SK-N-SH (cell line): ENCODE measurements around the gene SNX1. TPM values are rescaled to one million over a fixed set of nuclear protein-coding genes. Genes with fewer than 3 reads are reported as not detected.

ENCODE experiments used
- CTCF ChIA-PET: fragments of 300-600, 350-600 bp; formaldehyde crosslinking; extraction: SDS; loops from one replicate; lab custom pipeline; 2021; lab: Yijun Ruan, JAX
- POLR2A ChIA-PET: fragments of 350-600 bp; sonication (Branson Sonifier 250); formaldehyde crosslinking; extraction: SDS; loops from one replicate; lab custom pipeline; 2020; ENCODE audit warnings: antibody characterized with exemption, inconsistent platforms; lab: Yijun Ruan, JAX
- DNase-seq: peaks from one replicate; pipeline ENCODE4 v3.0.0; 2012
- H2AFZ ChIP-seq: fragments of 200-600 bp; sonication (generic); 2 replicates; pipeline ENCODE4 v1.8.1; 2016; ENCODE audit warnings: antibody characterized with exemption, mild to moderate bottlenecking, low read depth
- H3F3A ChIP-seq: fragments of 200-600 bp; sonication (generic); replicated peaks from 2 replicates; pipeline ENCODE3; 2016; ENCODE audit warnings: antibody characterized with exemption, mild to moderate bottlenecking; ENCODE audit not compliant: insufficient read depth
- H3K27ac ChIP-seq, 2 experiments: fragments of 200-500 bp in 1 of 2; fragments of 200-600 bp in 1 of 2; sonication (Bioruptor generic) in 1 of 2; sonication (generic), shearing (Covaris generic) in 1 of 2; 2 replicates each; pipeline versions ENCODE4 v1.5.1 to v1.6.1; 2014 to 2016; ENCODE audit warnings: low read depth in 2 of 2, inconsistent platforms in 1 of 2, low read length in 1 of 2, mild to moderate bottlenecking in 1 of 2, mixed read lengths in 1 of 2
- H3K27me3 ChIP-seq: fragments of 200-600 bp; sonication (generic), shearing (Covaris generic); 2 replicates; pipeline ENCODE4 v1.6.1; 2016; ENCODE audit warnings: mixed run types; ENCODE audit not compliant: insufficient read depth
- H3K36me3 ChIP-seq, 2 experiments: fragments of 200-500 bp in 1 of 2; fragments of 200-600 bp in 1 of 2; sonication (Bioruptor generic) in 1 of 2; sonication (generic) in 1 of 2; replicated peaks in 1 of 2; 2 replicates each; pipeline versions ENCODE3 to v1.5.1; 2014 to 2016; ENCODE audit warnings: low read length in 1 of 2, mild to moderate bottlenecking in 1 of 2; ENCODE audit not compliant: insufficient read depth in 2 of 2, control insufficient read depth in 1 of 2
- H3K4me1 ChIP-seq, 2 experiments: fragments of 200-500 bp in 1 of 2; fragments of 200-600 bp in 1 of 2; sonication (Bioruptor generic) in 1 of 2; sonication (generic), shearing (Covaris generic) in 1 of 2; 2 replicates each; pipeline versions ENCODE4 v1.5.1 to v1.6.1; 2014 to 2016; ENCODE audit warnings: low read depth in 1 of 2, low read length in 1 of 2, mixed run types in 1 of 2; ENCODE audit not compliant: insufficient read depth in 2 of 2, control insufficient read depth in 1 of 2
- H3K4me2 ChIP-seq: fragments of 200-600 bp; sonication (generic), shearing (Covaris generic); 2 replicates; pipeline ENCODE4 v1.6.1; 2017; ENCODE audit warnings: mixed run types
- H3K4me3 ChIP-seq, 2 experiments: fragments of 200-500 bp in 1 of 2; fragments of 200-600 bp in 1 of 2; sonication (Bioruptor generic) in 1 of 2; sonication (generic), shearing (Covaris generic) in 1 of 2; 2 replicates each; pipeline versions ENCODE4 v1.5.1 to v1.8.1; 2014 to 2016; ENCODE audit warnings: low read depth in 2 of 2, inconsistent platforms in 1 of 2, low read length in 1 of 2, mild to moderate bottlenecking in 1 of 2, mixed read lengths in 1 of 2, moderate library complexity in 1 of 2
- H3K79me2 ChIP-seq: fragments of 200-600 bp; sonication (generic); 2 replicates; pipeline ENCODE4 v1.8.1; 2017; ENCODE audit warnings: mild to moderate bottlenecking; ENCODE audit not compliant: insufficient read depth
- H3K9ac ChIP-seq: fragments of 200-600 bp; sonication (generic); 2 replicates; pipeline ENCODE4 v1.6.1; 2017; ENCODE audit warnings: mixed run types
- H3K9me2 ChIP-seq: fragments of 200-600 bp; sonication (generic); 2 replicates; pipeline ENCODE4 v1.6.1; 2017; ENCODE audit warnings: mixed run types
- H3K9me3 ChIP-seq: fragments of 200-600 bp; sonication (generic); 2 replicates; pipeline ENCODE4 v1.6.1; 2017; ENCODE audit warnings: mixed run types, mild to moderate bottlenecking, moderate library complexity
- H4K20me1 ChIP-seq: fragments of 200-600 bp; sonication (generic); 2 replicates; pipeline ENCODE4 v1.6.1; 2017; ENCODE audit warnings: mild to moderate bottlenecking, mixed run types; ENCODE audit not compliant: insufficient read depth
- CHD2 ChIP-seq: fragments of 150-350 bp; IDR thresholded peaks from 2 replicates; pipeline ENCODE4 v1.6.1; 2018; ENCODE audit warnings: low read length; ENCODE audit not compliant: partially characterized antibody
- ELF1 ChIP-seq: IDR thresholded peaks from 2 replicates; pipeline ENCODE4 v1.4.0; 2012
- EP300 ChIP-seq, 2 experiments: IDR thresholded peaks; 2 replicates each; pipeline versions ENCODE4 v1.4.0 to v1.6.1; 2012; ENCODE audit warnings: borderline replicate concordance in 1 of 2, low read depth in 1 of 2, low read length in 1 of 2
- EZH2phosphoT487 ChIP-seq: fragments of 200-600 bp; sonication (generic); IDR thresholded peaks from 2 replicates; pipeline ENCODE4 v1.6.1; 2017; ENCODE audit warnings: low read depth, mixed run types, mild to moderate bottlenecking, antibody characterized with exemption, moderate library complexity, borderline replicate concordance
- FOXM1 ChIP-seq: IDR thresholded peaks from 2 replicates; pipeline ENCODE4 v1.4.0; 2012; ENCODE audit warnings: low read depth, mild to moderate bottlenecking
- GATA2 ChIP-seq: sonication (generic); formaldehyde crosslinking; IDR thresholded peaks from 2 replicates; pipeline ENCODE4 v1.5.0; 2020; ENCODE audit warnings: mild to moderate bottlenecking, missing genetic modification reagents
- MXI1 ChIP-seq: IDR thresholded peaks from 2 replicates; pipeline ENCODE4 v1.6.1; 2012; ENCODE audit warnings: mild to moderate bottlenecking, low read depth, low read length, improper control_type of control experiment
- NFIC ChIP-seq: IDR thresholded peaks from 2 replicates; pipeline ENCODE4 v1.4.0; 2012; ENCODE audit warnings: borderline replicate concordance
- NRF1 ChIP-seq: IDR thresholded peaks from 2 replicates; pipeline ENCODE4 v1.6.1; 2012; ENCODE audit warnings: low read depth, mild to moderate bottlenecking, low read length
- POLR2AphosphoS5 ChIP-seq: IDR thresholded peaks from 2 replicates; pipeline ENCODE4 v1.6.1; 2012; ENCODE audit warnings: low read depth, low read length
- RCOR1 ChIP-seq: fragments of 150-350 bp; IDR thresholded peaks from 2 replicates; pipeline ENCODE4 v1.6.1; 2017; ENCODE audit warnings: antibody characterized with exemption, low read length
- RFX5 ChIP-seq: IDR thresholded peaks from 2 replicates; pipeline ENCODE4 v1.6.1; 2012; ENCODE audit warnings: mild to moderate bottlenecking, improper control_type of control experiment, low read length
- RXRA ChIP-seq: IDR thresholded peaks from 2 replicates; pipeline ENCODE4 v1.4.0; 2012; ENCODE audit warnings: low read depth, mild to moderate bottlenecking, borderline replicate concordance
- SIN3A ChIP-seq: IDR thresholded peaks from 2 replicates; pipeline ENCODE4 v1.6.1; 2012; ENCODE audit warnings: low read depth, mild to moderate bottlenecking, low read length, moderate library complexity, borderline replicate concordance
- TAF1 ChIP-seq: IDR thresholded peaks from 2 replicates; pipeline ENCODE4 v1.6.1; 2012; ENCODE audit warnings: low read depth, mild to moderate bottlenecking, low read length, moderate library complexity, borderline replicate concordance
- TCF12 ChIP-seq: IDR thresholded peaks from 2 replicates; pipeline ENCODE4 v1.4.0; 2012
- TEAD4 ChIP-seq: IDR thresholded peaks from 2 replicates; pipeline ENCODE4 v1.4.0; 2012; ENCODE audit warnings: mild to moderate bottlenecking, borderline replicate concordance; ENCODE audit not compliant: insufficient read depth
- WGBS: methylation state at CpG from one replicate; pipeline ENCODE4 v1.1.6; 2017; ENCODE audit warnings: low lambda C conversion rate; 5-methylcytosine and 5-hydroxymethylcytosine counted together
- polyA plus RNA-seq, 3 experiments: library from polyadenylated mRNA; depleted of rRNA; stranded (reverse); fragments of >200 nt; gene quantifications; 2 replicates each; pipeline ENCODE4 v1.2.3, GENCODE V29; 2012
- TF ChIP-seq, protein P1 (sequence below): IDR thresholded peaks from 2 replicates; pipeline ENCODE4 v1.4.0; 2012; ENCODE audit warnings: low read depth
- TF ChIP-seq, protein P2 (sequence below): fragments of 200-600 bp; sonication (generic); IDR thresholded peaks from 2 replicates; pipeline ENCODE4 v1.6.1; 2017; ENCODE audit warnings: antibody characterized with exemption, mild to moderate bottlenecking, moderate library complexity
- TF ChIP-seq, protein P3 (sequence below): IDR thresholded peaks from 2 replicates; pipeline ENCODE4 v1.4.0; 2012; ENCODE audit warnings: low read depth, borderline replicate concordance
- TF ChIP-seq, protein P4 (sequence below): IDR thresholded peaks from 2 replicates; pipeline ENCODE4; 2012
- TF ChIP-seq, protein P5 (sequence below): fragments of 150-350 bp; IDR thresholded peaks from 2 replicates; pipeline ENCODE4 v1.6.1; 2016; ENCODE audit warnings: mild to moderate bottlenecking, low read depth, low read length
- TF ChIP-seq, protein P6 (sequence below): fragments of 150-350 bp; IDR thresholded peaks from 2 replicates; pipeline ENCODE4 v1.6.1; 2017; ENCODE audit warnings: antibody characterized with exemption, low read length, low read depth, borderline replicate concordance

Gene SNX1, protein sequence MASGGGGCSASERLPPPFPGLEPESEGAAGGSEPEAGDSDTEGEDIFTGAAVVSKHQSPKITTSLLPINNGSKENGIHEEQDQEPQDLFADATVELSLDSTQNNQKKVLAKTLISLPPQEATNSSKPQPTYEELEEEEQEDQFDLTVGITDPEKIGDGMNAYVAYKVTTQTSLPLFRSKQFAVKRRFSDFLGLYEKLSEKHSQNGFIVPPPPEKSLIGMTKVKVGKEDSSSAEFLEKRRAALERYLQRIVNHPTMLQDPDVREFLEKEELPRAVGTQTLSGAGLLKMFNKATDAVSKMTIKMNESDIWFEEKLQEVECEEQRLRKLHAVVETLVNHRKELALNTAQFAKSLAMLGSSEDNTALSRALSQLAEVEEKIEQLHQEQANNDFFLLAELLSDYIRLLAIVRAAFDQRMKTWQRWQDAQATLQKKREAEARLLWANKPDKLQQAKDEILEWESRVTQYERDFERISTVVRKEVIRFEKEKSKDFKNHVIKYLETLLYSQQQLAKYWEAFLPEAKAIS
- polyA plus RNA-seq (2012; rRNA removed): 80.7 and 95.7 TPM in 2 replicates
- polyA plus RNA-seq (2012; cell fraction: cytosol; rRNA removed): 80.3 and 80.8 TPM in 2 replicates
- 172 and 256 TPM in 2 replicates for polyA plus RNA-seq (2012; cell fraction: nucleus; rRNA removed)

DNA sequence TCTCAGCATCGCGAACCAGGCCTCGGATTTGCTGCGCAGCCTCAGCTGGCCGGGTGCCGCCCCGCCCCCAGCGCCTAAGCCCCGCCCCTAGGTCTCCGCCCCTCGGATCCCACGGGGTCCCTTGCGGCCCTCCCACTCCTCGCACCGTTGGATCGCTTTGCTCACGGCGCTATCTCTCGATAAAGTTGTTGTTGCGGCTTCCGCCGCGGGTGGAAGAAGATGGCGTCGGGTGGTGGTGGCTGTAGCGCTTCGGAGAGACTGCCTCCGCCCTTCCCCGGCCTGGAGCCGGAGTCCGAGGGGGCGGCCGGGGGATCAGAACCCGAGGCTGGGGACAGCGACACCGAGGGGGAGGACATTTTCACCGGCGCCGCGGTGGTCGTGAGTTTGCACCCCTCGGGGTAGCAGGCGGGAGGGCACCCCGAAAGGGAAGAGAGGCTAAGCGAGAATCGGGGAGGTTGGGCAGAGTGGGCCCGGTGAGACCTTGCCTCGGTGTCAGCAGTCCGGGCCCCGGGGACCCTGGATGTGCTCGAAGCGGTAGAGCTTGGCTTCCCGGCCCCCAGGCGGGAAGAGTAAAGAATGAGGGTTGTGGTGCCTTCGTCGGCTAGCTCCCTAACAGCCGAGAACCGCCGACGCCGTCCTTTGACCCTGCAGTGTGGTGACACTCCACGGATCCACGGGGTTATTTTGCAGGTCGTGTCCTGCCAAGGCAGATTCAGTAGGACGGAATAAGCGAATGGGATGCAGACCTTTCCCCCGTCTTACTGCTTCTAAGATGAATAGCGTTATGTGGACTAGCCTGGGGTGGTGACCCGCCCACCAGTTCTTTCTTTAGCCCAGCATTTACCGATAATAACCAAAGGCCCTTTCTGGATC is at the start of gene SNX1:
TSS of gene SNX1 (plus strand) at position 188 of the 873 bp plus-strand sequence. CDS start at position 220, 32 bp downstream.
- ChIA-PET CTCF (interaction anchor here (0.9 to 1.4 kb wide), 5 partner anchors 34 to 292 kb away, joined by 3 to 7 read pairs (median 3); partner anchors contain the start of gene TRIP4), POLR2A (interaction anchor here (1.9 kb wide), 1 partner anchor 51 kb away, joined by 7 read pairs; no protein-coding TSS in a partner anchor)
- no peaks in the 10 kb centered on the region for H3K27me3 ChIP-seq
- H3F3A ChIP-seq: peaks cover 21% of the 10 kb centered on the region
- peak within 1 kb of the TSS; percentile 92 for H3K4me2 ChIP-seq
- DNase-seq: peak; percentile 95
- H3K36me3 ChIP-seq: peaks cover 0 to under 1% of the 10 kb centered on the region in 2 experiments
- no peaks in the 10 kb centered on the region for H3K9me3 ChIP-seq
- H3K9ac ChIP-seq: peak within 1 kb of the TSS; percentile 87
- H4K20me1 ChIP-seq: peaks cover 43% of the 10 kb centered on the region
- H3K9me2 ChIP-seq: no peaks in the 10 kb centered on the region
- peak within 1 kb of the TSS; percentile 94 for H2AFZ ChIP-seq
- H3K4me3 ChIP-seq: peak within 1 kb of the TSS; percentile 91 to 99
- peaks cover 17 to 23% of the 10 kb centered on the region in 2 experiments; a peak in 3 of 4 replicates for H3K4me1 ChIP-seq
- peak within 1 kb of the TSS; percentile 94 to 98 for H3K27ac ChIP-seq
- under 1% methylated on average over 32 of the region's 70 CpGs for WGBS
- peaks cover 88% of the 10 kb centered on the region for H3K79me2 ChIP-seq
- TF ChIP-seq, protein P1, sequence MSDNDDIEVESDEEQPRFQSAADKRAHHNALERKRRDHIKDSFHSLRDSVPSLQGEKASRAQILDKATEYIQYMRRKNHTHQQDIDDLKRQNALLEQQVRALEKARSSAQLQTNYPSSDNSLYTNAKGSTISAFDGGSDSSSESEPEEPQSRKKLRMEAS: peak; percentile 82
- TF ChIP-seq, protein P2, sequence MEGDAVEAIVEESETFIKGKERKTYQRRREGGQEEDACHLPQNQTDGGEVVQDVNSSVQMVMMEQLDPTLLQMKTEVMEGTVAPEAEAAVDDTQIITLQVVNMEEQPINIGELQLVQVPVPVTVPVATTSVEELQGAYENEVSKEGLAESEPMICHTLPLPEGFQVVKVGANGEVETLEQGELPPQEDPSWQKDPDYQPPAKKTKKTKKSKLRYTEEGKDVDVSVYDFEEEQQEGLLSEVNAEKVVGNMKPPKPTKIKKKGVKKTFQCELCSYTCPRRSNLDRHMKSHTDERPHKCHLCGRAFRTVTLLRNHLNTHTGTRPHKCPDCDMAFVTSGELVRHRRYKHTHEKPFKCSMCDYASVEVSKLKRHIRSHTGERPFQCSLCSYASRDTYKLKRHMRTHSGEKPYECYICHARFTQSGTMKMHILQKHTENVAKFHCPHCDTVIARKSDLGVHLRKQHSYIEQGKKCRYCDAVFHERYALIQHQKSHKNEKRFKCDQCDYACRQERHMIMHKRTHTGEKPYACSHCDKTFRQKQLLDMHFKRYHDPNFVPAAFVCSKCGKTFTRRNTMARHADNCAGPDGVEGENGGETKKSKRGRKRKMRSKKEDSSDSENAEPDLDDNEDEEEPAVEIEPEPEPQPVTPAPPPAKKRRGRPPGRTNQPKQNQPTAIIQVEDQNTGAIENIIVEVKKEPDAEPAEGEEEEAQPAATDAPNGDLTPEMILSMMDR: no peak
- TF ChIP-seq FOXM1 (no peak), TAF1 (peak; percentile 99), ELF1 (peak; percentile 43; the same call in 1 of the 2 replicates), NFIC (no peak; the same call in 1 of the 2 replicates), TEAD4 (no peak), EZH2phosphoT487 (no peak), EP300 (IDR thresholded peaks at IDR 0.05; ENCODE audit: borderline replicate concordance in 1 of 2, low read depth in 1 of 2, low read length in 1 of 2) (peak; percentile 15 to 41; a peak in 1 of 4 replicates), NRF1 (peak; percentile 79), RXRA (no peak), TCF12 (no peak), CHD2 (peak; percentile 80), MXI1 (peak; percentile 82), POLR2AphosphoS5 (peak; percentile 97), GATA2 (no peak), RCOR1 (peak; percentile 64; the same call in 1 of the 2 replicates), SIN3A (peak; percentile 94), RFX5 (0 out of 2 replicates have a peak, but pooled peaks have one; percentile 7)
- TF ChIP-seq, protein P3, sequence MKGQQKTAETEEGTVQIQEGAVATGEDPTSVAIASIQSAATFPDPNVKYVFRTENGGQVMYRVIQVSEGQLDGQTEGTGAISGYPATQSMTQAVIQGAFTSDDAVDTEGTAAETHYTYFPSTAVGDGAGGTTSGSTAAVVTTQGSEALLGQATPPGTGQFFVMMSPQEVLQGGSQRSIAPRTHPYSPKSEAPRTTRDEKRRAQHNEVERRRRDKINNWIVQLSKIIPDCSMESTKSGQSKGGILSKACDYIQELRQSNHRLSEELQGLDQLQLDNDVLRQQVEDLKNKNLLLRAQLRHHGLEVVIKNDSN: peak; percentile 45; the same call in 1 of the 2 replicates
- TF ChIP-seq, protein P4, sequence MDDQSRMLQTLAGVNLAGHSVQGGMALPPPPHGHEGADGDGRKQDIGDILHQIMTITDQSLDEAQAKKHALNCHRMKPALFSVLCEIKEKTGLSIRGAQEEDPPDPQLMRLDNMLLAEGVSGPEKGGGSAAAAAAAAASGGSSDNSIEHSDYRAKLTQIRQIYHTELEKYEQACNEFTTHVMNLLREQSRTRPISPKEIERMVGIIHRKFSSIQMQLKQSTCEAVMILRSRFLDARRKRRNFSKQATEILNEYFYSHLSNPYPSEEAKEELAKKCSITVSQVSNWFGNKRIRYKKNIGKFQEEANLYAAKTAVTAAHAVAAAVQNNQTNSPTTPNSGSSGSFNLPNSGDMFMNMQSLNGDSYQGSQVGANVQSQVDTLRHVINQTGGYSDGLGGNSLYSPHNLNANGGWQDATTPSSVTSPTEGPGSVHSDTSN: no peak
- TF ChIP-seq, protein P5, sequence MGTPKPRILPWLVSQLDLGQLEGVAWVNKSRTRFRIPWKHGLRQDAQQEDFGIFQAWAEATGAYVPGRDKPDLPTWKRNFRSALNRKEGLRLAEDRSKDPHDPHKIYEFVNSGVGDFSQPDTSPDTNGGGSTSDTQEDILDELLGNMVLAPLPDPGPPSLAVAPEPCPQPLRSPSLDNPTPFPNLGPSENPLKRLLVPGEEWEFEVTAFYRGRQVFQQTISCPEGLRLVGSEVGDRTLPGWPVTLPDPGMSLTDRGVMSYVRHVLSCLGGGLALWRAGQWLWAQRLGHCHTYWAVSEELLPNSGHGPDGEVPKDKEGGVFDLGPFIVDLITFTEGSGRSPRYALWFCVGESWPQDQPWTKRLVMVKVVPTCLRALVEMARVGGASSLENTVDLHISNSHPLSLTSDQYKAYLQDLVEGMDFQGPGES: no peak
- TF ChIP-seq, protein P6, sequence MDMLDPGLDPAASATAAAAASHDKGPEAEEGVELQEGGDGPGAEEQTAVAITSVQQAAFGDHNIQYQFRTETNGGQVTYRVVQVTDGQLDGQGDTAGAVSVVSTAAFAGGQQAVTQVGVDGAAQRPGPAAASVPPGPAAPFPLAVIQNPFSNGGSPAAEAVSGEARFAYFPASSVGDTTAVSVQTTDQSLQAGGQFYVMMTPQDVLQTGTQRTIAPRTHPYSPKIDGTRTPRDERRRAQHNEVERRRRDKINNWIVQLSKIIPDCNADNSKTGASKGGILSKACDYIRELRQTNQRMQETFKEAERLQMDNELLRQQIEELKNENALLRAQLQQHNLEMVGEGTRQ: no peak
